IPS-18a (cell line): ENCODE results near the gene OR5H2.
A peak's percentile ranks its signal among the peaks of the same experiment; 100 is the strongest.
"Not testable (repeated sequence)": the region's sequence is repeated elsewhere in the genome, so short reads cannot be mapped to it uniquely, and the experiment has no call there.

Experiments
- H3K27ac ChIP-seq: one replicate; pipeline ENCODE4 v1.5.1; 2013; ENCODE audit warnings: low read length
- H3K27me3 ChIP-seq: one replicate; pipeline ENCODE4 v1.6.1; 2013; ENCODE audit warnings: mild to moderate bottlenecking, low read length; ENCODE audit not compliant: control insufficient read depth, insufficient read depth
- H3K36me3 ChIP-seq: one replicate; pipeline ENCODE4 v1.6.1; 2013; ENCODE audit warnings: low read depth, low read length; ENCODE audit not compliant: control insufficient read depth
- H3K4me1 ChIP-seq: one replicate; pipeline ENCODE4 v1.6.1; 2013; ENCODE audit warnings: low read depth, low read length; ENCODE audit not compliant: control insufficient read depth
- H3K4me3 ChIP-seq: one replicate; pipeline ENCODE4 v1.5.1; 2013; ENCODE audit warnings: low read length
- H3K9ac ChIP-seq: one replicate; pipeline ENCODE4 v1.6.1; 2013; ENCODE audit warnings: mild to moderate bottlenecking, low read length, moderate library complexity
- H3K9me3 ChIP-seq: one replicate; pipeline ENCODE4 v1.6.1; 2013; ENCODE audit warnings: low read depth, low read length; ENCODE audit not compliant: control insufficient read depth

The OR5H2 gene

GRCh38 chr3:98282205-98282604 is at the start of gene OR5H2:
TSS of gene OR5H2 (plus strand) at chr3:98282505. CDS start at chr3:98282903, 398 bp downstream.
- no peak within 1 kb of the TSS for H3K9ac ChIP-seq
- H3K9me3 ChIP-seq: no peaks in the 10 kb centered on the region
- H3K4me1 ChIP-seq: peaks cover 3% of the 10 kb centered on the region
- H3K4me3 ChIP-seq: no peak within 1 kb of the TSS
- no peaks in the 10 kb centered on the region for H3K27me3 ChIP-seq
- no peak within 1 kb of the TSS for H3K27ac ChIP-seq
- no peaks in the 10 kb centered on the region for H3K36me3 ChIP-seq

- Histone ChIP-seq H3K27ac (no peak overlapping the region), H3K4me3 (no peak overlapping the region), H3K9ac (no peak overlapping the region), H3K27me3 (no peaks in the 10 kb centered on the region), H3K4me1 (no peaks in the 10 kb centered on the region), H3K36me3 (no peaks in the 10 kb centered on the region), H3K9me3 (no peaks in the 10 kb centered on the region)
Measured at GRCh38 chr3:98233468-98233867, 48.8 kb upstream of the OR5H2 start.

- Histone ChIP-seq H3K9me3 (no peaks in the 10 kb centered on the region), H3K27me3 (no peaks in the 10 kb centered on the region), H3K4me1 (peaks cover 26% of the 10 kb centered on the region), H3K27ac (no peak overlapping the region), H3K36me3 (no peaks in the 10 kb centered on the region), H3K4me3 (no peak overlapping the region), H3K9ac (no peak overlapping the region)
Measured at GRCh38 chr3:98240131-98240530, 42.2 kb upstream of the OR5H2 start.

- Histone ChIP-seq H3K27ac (no peak overlapping the region), H3K4me1 (peaks cover 26% of the 10 kb centered on the region), H3K4me3 (no peak overlapping the region), H3K9ac (no peak overlapping the region), H3K9me3 (no peaks in the 10 kb centered on the region), H3K27me3 (no peaks in the 10 kb centered on the region), H3K36me3 (no peaks in the 10 kb centered on the region)
Measured at GRCh38 chr3:98242155-98242554, 40.1 kb upstream of the OR5H2 start.

- Histone ChIP-seq H3K9me3 (no peaks in the 10 kb centered on the region), H3K27ac (no peak overlapping the region), H3K27me3 (no peaks in the 10 kb centered on the region), H3K9ac (no peak overlapping the region), H3K4me1 (peaks cover 26% of the 10 kb centered on the region), H3K4me3 (no peak overlapping the region), H3K36me3 (no peaks in the 10 kb centered on the region)
Measured at GRCh38 chr3:98243843-98244242, 38.5 kb upstream of the OR5H2 start.

DNA sequence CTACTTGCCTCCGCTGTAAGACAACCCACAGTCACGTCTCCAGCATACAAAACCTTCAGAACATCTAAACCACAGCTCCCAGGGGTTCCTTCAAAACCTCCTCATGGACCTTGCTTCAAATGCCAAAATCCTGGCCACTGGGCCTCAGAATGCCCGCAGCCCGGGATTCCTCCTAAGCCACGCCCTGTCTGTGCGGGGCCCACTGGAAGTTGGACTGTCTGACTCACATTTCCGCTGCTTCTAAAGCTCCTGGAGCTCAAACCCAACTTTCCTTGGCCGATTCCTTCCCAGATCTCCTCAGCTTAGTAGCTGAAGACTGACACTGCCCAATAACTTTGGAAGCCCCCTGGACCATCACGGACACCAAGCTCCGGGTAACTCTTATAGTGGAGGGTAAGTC is 36.2 kb upstream of the OR5H2 start:
- Histone ChIP-seq H3K4me3 (no peak overlapping the region), H3K9me3 (no peaks in the 10 kb centered on the region), H3K9ac (no peak overlapping the region), H3K36me3 (no peaks in the 10 kb centered on the region), H3K27ac (no peak overlapping the region), H3K4me1 (peaks cover 14% of the 10 kb centered on the region), H3K27me3 (no peaks in the 10 kb centered on the region)

GRCh38 chr3:98256026-98256425 is 26.3 kb upstream of the OR5H2 start:
- H3K27ac ChIP-seq, H3K9me3 ChIP-seq: not testable (repeated sequence)

GRCh38 chr3:98259707-98260106 is 22.6 kb upstream of the OR5H2 start:
- Histone ChIP-seq H3K9ac (no peak overlapping the region), H3K4me3 (no peak overlapping the region), H3K27me3 (no peaks in the 10 kb centered on the region), H3K4me1 (peaks cover 14% of the 10 kb centered on the region), H3K36me3 (no peaks in the 10 kb centered on the region), H3K27ac (no peak overlapping the region), H3K9me3 (no peaks in the 10 kb centered on the region)

More at GRCh38 chr3:98256026-98256425, 26.3 kb upstream of the OR5H2 start:
- H3K4me3 ChIP-seq: peak overlapping the region; percentile 21
- H3K27me3 ChIP-seq, H3K9ac ChIP-seq, H3K36me3 ChIP-seq: not testable (repeated sequence)
- H3K4me1 ChIP-seq: peaks cover 14% of the 10 kb centered on the region

GRCh38 chr3:98262046-98262445 is 20.3 kb upstream of the OR5H2 start:
- H3K36me3 ChIP-seq: no peaks in the 10 kb centered on the region
- no peaks in the 10 kb centered on the region for H3K27me3 ChIP-seq
- H3K4me1 ChIP-seq: no peaks in the 10 kb centered on the region
- H3K4me3 ChIP-seq: no peak overlapping the region
- no peak overlapping the region for H3K9ac ChIP-seq
- no peaks in the 10 kb centered on the region for H3K9me3 ChIP-seq
- H3K27ac ChIP-seq: no peak overlapping the region

GRCh38 chr3:98263944-98264343 is 18.4 kb upstream of the OR5H2 start, which contains the start of gene OR5H6:
TSS of gene OR5H6 (plus strand) at chr3:98264244. CDS start at chr3:98264333, 89 bp downstream.
- H3K27me3 ChIP-seq: no peaks in the 10 kb centered on the region
- H3K36me3 ChIP-seq: no peaks in the 10 kb centered on the region
- H3K9me3 ChIP-seq: no peaks in the 10 kb centered on the region
- H3K9ac ChIP-seq: no peak within 1 kb of the TSS
- no peak within 1 kb of the TSS for H3K4me3 ChIP-seq
- H3K4me1 ChIP-seq: no peaks in the 10 kb centered on the region
- no peak within 1 kb of the TSS for H3K27ac ChIP-seq

- Histone ChIP-seq H3K9ac (no peak overlapping the region), H3K36me3 (no peaks in the 10 kb centered on the region), H3K4me3 (no peak overlapping the region), H3K4me1 (no peaks in the 10 kb centered on the region), H3K27me3 (no peaks in the 10 kb centered on the region), H3K9me3 (peaks cover 4% of the 10 kb centered on the region), H3K27ac (no peak overlapping the region)
Measured at GRCh38 chr3:98269846-98270245, 12.5 kb upstream of the OR5H2 start.

- Histone ChIP-seq H3K9ac (no peak overlapping the region), H3K27me3 (no peaks in the 10 kb centered on the region), H3K27ac (no peak overlapping the region), H3K4me3 (no peak overlapping the region), H3K36me3 (no peaks in the 10 kb centered on the region), H3K9me3 (peaks cover 4% of the 10 kb centered on the region), H3K4me1 (no peaks in the 10 kb centered on the region)
Measured at GRCh38 chr3:98272126-98272525, 10.2 kb upstream of the OR5H2 start.
